ENCODE results near the gene FERD3L.
A peak's percentile ranks its signal among the peaks of the same experiment; 100 is the strongest.

Gene FERD3L

DNA sequence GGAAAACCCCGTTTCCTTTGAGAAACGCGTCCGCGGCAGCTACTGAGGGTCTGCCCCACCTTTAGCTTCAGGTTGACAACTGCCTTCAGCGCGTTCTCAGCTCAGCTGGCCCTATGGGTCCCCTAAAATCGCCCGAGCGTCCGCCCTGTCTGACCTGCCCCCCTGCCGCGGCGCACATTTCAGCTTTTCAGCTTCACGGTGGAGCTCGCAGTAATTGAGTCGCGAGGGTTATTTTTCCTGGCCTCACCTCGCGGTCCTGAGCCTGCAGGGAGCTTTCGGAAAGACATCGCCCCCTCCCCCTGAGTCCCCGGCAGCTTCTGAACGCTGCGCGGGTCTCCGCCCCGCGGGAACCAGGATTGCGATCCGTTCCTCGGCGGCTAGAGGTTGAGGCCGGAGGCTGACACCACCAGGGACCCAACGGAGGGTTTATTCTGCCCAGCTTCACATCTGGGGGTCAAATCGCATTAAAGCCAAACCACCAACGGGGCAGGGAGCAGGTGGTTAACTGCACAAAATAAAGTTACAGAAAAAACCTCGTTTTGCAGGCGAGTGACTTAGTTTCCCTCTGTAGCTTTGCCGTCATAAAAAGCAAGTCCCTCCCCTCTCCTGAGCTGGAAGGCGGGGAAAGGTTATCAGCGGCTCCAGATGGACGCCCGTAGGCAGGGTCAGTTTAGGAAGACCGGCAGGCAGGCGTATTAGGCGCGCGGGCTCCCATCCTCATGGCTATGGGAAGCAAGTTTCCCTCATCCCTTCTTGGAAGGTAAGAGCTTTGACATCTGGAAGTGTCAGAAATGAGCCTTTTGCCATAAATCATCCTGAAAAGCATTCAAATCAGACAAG, 38.8 kb downstream of the FERD3L start:
- H3K4me1 ChIP-seq (ENCODE audit: insufficient read depth, low read length) = peaks cover 18% of the 10 kb centered on the region
- no peak overlapping the region for H3K27ac ChIP-seq (ENCODE audit: low read depth, low read length)
- no peak overlapping the region for H3K9ac ChIP-seq (ENCODE audit: low read length)
- H3K36me3 ChIP-seq (ENCODE audit: insufficient read depth, low read length) = no peaks in the 10 kb centered on the region
- peaks cover 50 to 51% of the 10 kb centered on the region in 2 donors for H3K27me3 ChIP-seq (ENCODE audit: control insufficient read depth in 1 of 2, insufficient read depth in 2 of 2, low read length in 2 of 2)
- H3K9me3 ChIP-seq (ENCODE audit: low read length) = no peaks in the 10 kb centered on the region
- peak overlapping the region in 1 of 2 donors; percentile 74 for H3K4me3 ChIP-seq (ENCODE audit: low read depth in 1 of 2, low read length in 2 of 2)

- Histone ChIP-seq H3K9ac (ENCODE audit: low read length) (no peak overlapping the region), H3K4me1 (ENCODE audit: insufficient read depth, low read length) (peaks cover 18% of the 10 kb centered on the region), H3K27ac (ENCODE audit: low read depth, low read length) (no peak overlapping the region), H3K4me3 (ENCODE audit: low read depth in 1 of 2, low read length in 2 of 2) (peak overlapping the region in 1 of 2 donors; percentile 74), H3K36me3 (ENCODE audit: insufficient read depth, low read length) (no peaks in the 10 kb centered on the region), H3K27me3 (ENCODE audit: control insufficient read depth in 1 of 2, insufficient read depth in 2 of 2, low read length in 2 of 2) (peaks cover 43 to 49% of the 10 kb centered on the region in 2 donors), H3K9me3 (ENCODE audit: low read length) (no peaks in the 10 kb centered on the region)
Observed at GRCh38 chr7:19105546-19105945, 39.7 kb downstream of the FERD3L start.

- H3K9me3 ChIP-seq (ENCODE audit: low read length) = no peaks in the 10 kb centered on the region
- H3K27ac ChIP-seq (ENCODE audit: low read depth, low read length) = no peak overlapping the region
- H3K36me3 ChIP-seq (ENCODE audit: insufficient read depth, low read length) = no peaks in the 10 kb centered on the region
- peaks cover 42 to 43% of the 10 kb centered on the region in 2 donors for H3K27me3 ChIP-seq (ENCODE audit: control insufficient read depth in 1 of 2, insufficient read depth in 2 of 2, low read length in 2 of 2)
- peaks cover 18% of the 10 kb centered on the region for H3K4me1 ChIP-seq (ENCODE audit: insufficient read depth, low read length)
- no peak overlapping the region for H3K4me3 ChIP-seq (ENCODE audit: low read depth in 1 of 2, low read length in 2 of 2)
- no peak overlapping the region for H3K9ac ChIP-seq (ENCODE audit: low read length)
Observed at GRCh38 chr7:19104811-19105210, 40.4 kb downstream of the FERD3L start.

GRCh38 chr7:19102884-19103283, 42.3 kb downstream of the FERD3L start:
- peaks cover 14% of the 10 kb centered on the region for H3K4me1 ChIP-seq (ENCODE audit: insufficient read depth, low read length)
- no peak overlapping the region for H3K4me3 ChIP-seq (ENCODE audit: low read depth in 1 of 2, low read length in 2 of 2)
- no peaks in the 10 kb centered on the region for H3K9me3 ChIP-seq (ENCODE audit: low read length)
- no peak overlapping the region for H3K9ac ChIP-seq (ENCODE audit: low read length)
- peaks cover 25% of the 10 kb centered on the region in 2 donors for H3K27me3 ChIP-seq (ENCODE audit: control insufficient read depth in 1 of 2, insufficient read depth in 2 of 2, low read length in 2 of 2)
- no peak overlapping the region for H3K27ac ChIP-seq (ENCODE audit: low read depth, low read length)
- H3K36me3 ChIP-seq (ENCODE audit: insufficient read depth, low read length) = no peaks in the 10 kb centered on the region

GRCh38 chr7:19101909-19102308, 43.3 kb downstream of the FERD3L start:
- no peak overlapping the region for H3K9ac ChIP-seq (ENCODE audit: low read length)
- no peaks in the 10 kb centered on the region for H3K36me3 ChIP-seq (ENCODE audit: insufficient read depth, low read length)
- peaks cover 15 to 16% of the 10 kb centered on the region in 2 donors for H3K27me3 ChIP-seq (ENCODE audit: control insufficient read depth in 1 of 2, insufficient read depth in 2 of 2, low read length in 2 of 2)
- H3K9me3 ChIP-seq (ENCODE audit: low read length) = no peaks in the 10 kb centered on the region
- H3K4me3 ChIP-seq (ENCODE audit: low read depth in 1 of 2, low read length in 2 of 2) = no peak overlapping the region
- no peak overlapping the region for H3K27ac ChIP-seq (ENCODE audit: low read depth, low read length)
- peaks cover 6% of the 10 kb centered on the region for H3K4me1 ChIP-seq (ENCODE audit: insufficient read depth, low read length)

GRCh38 chr7:19101472-19101871, 43.7 kb downstream of the FERD3L start:
- H3K4me3 ChIP-seq (ENCODE audit: low read depth in 1 of 2, low read length in 2 of 2) = no peak overlapping the region
- H3K27me3 ChIP-seq (ENCODE audit: control insufficient read depth in 1 of 2, insufficient read depth in 2 of 2, low read length in 2 of 2) = peaks cover 11% of the 10 kb centered on the region in 2 donors
- no peaks in the 10 kb centered on the region for H3K36me3 ChIP-seq (ENCODE audit: insufficient read depth, low read length)
- H3K4me1 ChIP-seq (ENCODE audit: insufficient read depth, low read length) = peaks cover 3% of the 10 kb centered on the region
- no peak overlapping the region for H3K27ac ChIP-seq (ENCODE audit: low read depth, low read length)
- no peaks in the 10 kb centered on the region for H3K9me3 ChIP-seq (ENCODE audit: low read length)
- no peak overlapping the region for H3K9ac ChIP-seq (ENCODE audit: low read length)

- no peaks in the 10 kb centered on the region for H3K4me1 ChIP-seq (ENCODE audit: insufficient read depth, low read length)
- H3K4me3 ChIP-seq (ENCODE audit: low read depth in 1 of 2, low read length in 2 of 2) = no peak overlapping the region
- H3K36me3 ChIP-seq (ENCODE audit: insufficient read depth, low read length) = no peaks in the 10 kb centered on the region
- H3K9ac ChIP-seq (ENCODE audit: low read length) = no peak overlapping the region
- H3K27me3 ChIP-seq (ENCODE audit: control insufficient read depth in 1 of 2, insufficient read depth in 2 of 2, low read length in 2 of 2) = peaks cover 0 to 5% of the 10 kb centered on the region in 2 donors
- H3K27ac ChIP-seq (ENCODE audit: low read depth, low read length) = no peak overlapping the region
- H3K9me3 ChIP-seq (ENCODE audit: low read length) = no peaks in the 10 kb centered on the region
Observed at GRCh38 chr7:19099924-19100323, 45.3 kb downstream of the FERD3L start.

- Histone ChIP-seq H3K27me3 (ENCODE audit: control insufficient read depth in 1 of 2, insufficient read depth in 2 of 2, low read length in 2 of 2) (peaks cover 0 to 5% of the 10 kb centered on the region in 2 donors), H3K4me3 (ENCODE audit: low read depth in 1 of 2, low read length in 2 of 2) (no peak overlapping the region), H3K9me3 (ENCODE audit: low read length) (no peaks in the 10 kb centered on the region), H3K9ac (ENCODE audit: low read length) (no peak overlapping the region), H3K4me1 (ENCODE audit: insufficient read depth, low read length) (no peaks in the 10 kb centered on the region), H3K27ac (ENCODE audit: low read depth, low read length) (no peak overlapping the region), H3K36me3 (ENCODE audit: insufficient read depth, low read length) (no peaks in the 10 kb centered on the region)
Observed at GRCh38 chr7:19099194-19099593, 46.0 kb downstream of the FERD3L start.

GRCh38 chr7:19098510-19098909, 46.7 kb downstream of the FERD3L start:
- Histone ChIP-seq H3K9me3 (ENCODE audit: low read length) (no peaks in the 10 kb centered on the region), H3K4me3 (ENCODE audit: low read depth in 1 of 2, low read length in 2 of 2) (no peak overlapping the region), H3K27ac (ENCODE audit: low read depth, low read length) (no peak overlapping the region), H3K36me3 (ENCODE audit: insufficient read depth, low read length) (no peaks in the 10 kb centered on the region), H3K9ac (ENCODE audit: low read length) (no peak overlapping the region), H3K4me1 (ENCODE audit: insufficient read depth, low read length) (no peaks in the 10 kb centered on the region), H3K27me3 (ENCODE audit: control insufficient read depth in 1 of 2, insufficient read depth in 2 of 2, low read length in 2 of 2) (peaks cover 0 to 5% of the 10 kb centered on the region in 2 donors)

DNA sequence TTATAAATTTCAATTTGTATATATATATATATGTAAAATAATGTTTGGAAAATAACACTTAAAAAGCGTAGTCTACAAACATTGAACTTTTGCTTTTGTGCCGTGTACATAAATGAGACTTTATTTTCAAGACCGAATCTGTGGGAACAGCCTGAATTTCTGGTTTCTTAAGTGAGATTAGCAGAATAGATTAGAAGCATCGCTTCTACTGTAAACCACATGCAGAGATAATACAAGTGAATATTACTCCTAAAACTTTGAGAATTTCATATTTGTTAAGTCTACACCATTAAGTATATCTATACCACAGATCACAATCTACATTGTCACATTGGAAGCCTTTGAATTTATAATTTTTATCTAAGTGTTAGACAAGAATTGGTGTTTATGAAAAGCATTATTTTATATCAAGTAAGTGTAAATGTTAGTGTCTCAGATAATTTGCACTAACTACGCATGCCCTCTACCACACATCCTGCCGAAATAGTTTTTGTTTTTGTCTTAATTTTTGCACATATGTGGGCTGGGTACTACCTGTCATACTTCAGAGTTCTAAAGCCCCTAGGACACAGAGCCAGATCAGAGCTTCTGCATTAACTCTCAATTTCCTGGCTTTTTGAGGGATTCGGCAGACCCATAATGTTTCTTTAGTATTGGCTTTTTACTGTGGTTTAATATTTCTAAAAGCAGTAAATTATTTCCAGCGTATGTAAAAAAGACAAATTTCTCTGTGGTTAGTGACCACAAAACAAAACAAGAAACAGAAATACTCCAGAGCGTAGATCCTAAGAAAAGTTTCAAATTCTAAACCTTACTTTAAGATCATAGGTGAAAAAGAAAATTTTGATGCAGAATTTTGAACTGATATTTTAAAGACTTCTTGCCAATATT, 47.8 kb downstream of the FERD3L start:
- H3K4me1 ChIP-seq (ENCODE audit: insufficient read depth, low read length) = no peaks in the 10 kb centered on the region
- no peak overlapping the region for H3K27ac ChIP-seq (ENCODE audit: low read depth, low read length)
- H3K9ac ChIP-seq (ENCODE audit: low read length) = no peak overlapping the region
- no peaks in the 10 kb centered on the region for H3K9me3 ChIP-seq (ENCODE audit: low read length)
- H3K36me3 ChIP-seq (ENCODE audit: insufficient read depth, low read length) = no peaks in the 10 kb centered on the region
- H3K4me3 ChIP-seq (ENCODE audit: low read depth in 1 of 2, low read length in 2 of 2) = no peak overlapping the region
- peaks cover 0 to under 1% of the 10 kb centered on the region in 2 donors for H3K27me3 ChIP-seq (ENCODE audit: control insufficient read depth in 1 of 2, insufficient read depth in 2 of 2, low read length in 2 of 2)

DNA sequence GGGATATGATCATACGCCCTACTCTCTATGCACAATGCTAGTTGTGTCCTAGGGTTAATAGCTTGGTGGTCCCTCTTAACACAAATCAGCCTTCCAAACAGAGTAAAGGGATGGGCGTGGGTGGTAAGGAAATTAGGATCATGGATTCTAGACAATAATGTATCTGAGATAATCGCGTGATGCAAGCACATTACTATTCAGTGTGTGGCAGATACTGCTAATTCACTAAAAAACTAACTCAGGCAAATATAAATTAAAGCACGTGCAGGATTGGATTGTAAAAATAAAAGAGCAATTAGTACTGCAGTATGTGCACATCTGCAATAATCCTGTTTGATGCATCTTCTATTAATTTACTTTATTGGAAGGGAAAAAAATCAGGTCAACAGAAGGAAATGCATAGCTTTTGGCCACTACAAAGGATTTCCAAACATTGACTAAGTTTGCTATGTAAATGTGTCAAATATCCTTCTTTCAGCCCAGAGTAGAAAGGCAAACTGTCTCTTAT, 49.8 kb downstream of the FERD3L start:
- H3K9me3 ChIP-seq (ENCODE audit: low read length) = no peaks in the 10 kb centered on the region
- no peaks in the 10 kb centered on the region for H3K36me3 ChIP-seq (ENCODE audit: insufficient read depth, low read length)
- H3K9ac ChIP-seq (ENCODE audit: low read length) = no peak overlapping the region
- H3K4me1 ChIP-seq (ENCODE audit: insufficient read depth, low read length) = no peaks in the 10 kb centered on the region
- H3K4me3 ChIP-seq (ENCODE audit: low read depth in 1 of 2, low read length in 2 of 2) = no peak overlapping the region
- H3K27ac ChIP-seq (ENCODE audit: low read depth, low read length) = no peak overlapping the region
- H3K27me3 ChIP-seq (ENCODE audit: control insufficient read depth in 1 of 2, insufficient read depth in 2 of 2, low read length in 2 of 2) = no peaks in the 10 kb centered on the region
